ENCODE data around the gene NRCAM.
A peak's percentile ranks its signal among the peaks of the same experiment; 100 is the strongest.

The NRCAM gene

GRCh38 chr7:108291791-108292440 is 164.3 kb downstream of the NRCAM start:
- peak overlapping the region; percentile 73 for H3K27ac ChIP-seq (ENCODE audit: low read depth, low read length)

GRCh38 chr7:108291152-108291508 is 165.1 kb downstream of the NRCAM start:
- peaks cover 37% of the 10 kb centered on the region for H3K4me1 ChIP-seq (ENCODE audit: control insufficient read depth, insufficient read depth, low read length, unreplicated experiment)

More at GRCh38 chr7:108291791-108292440, 164.3 kb downstream of the NRCAM start:
- Histone ChIP-seq H3K27me3 (ENCODE audit: insufficient read depth, low read length) (no peaks in the 10 kb centered on the region), H3K4me1 (ENCODE audit: control insufficient read depth, insufficient read depth, low read length, unreplicated experiment) (peaks cover 37% of the 10 kb centered on the region), H2AFZ (ENCODE audit: low read length, unreplicated experiment) (peak overlapping the region; percentile 29), H3K79me2 (ENCODE audit: control insufficient read depth, insufficient read depth, low read length, unreplicated experiment) (no peaks in the 10 kb centered on the region), H3K4me3 (ENCODE audit: low read depth, low read length) (0 out of 2 replicates have a peak overlapping the region, but pooled peaks have one; percentile 5), H3K36me3 (ENCODE audit: insufficient read depth, low read length) (no peaks in the 10 kb centered on the region)

DNA sequence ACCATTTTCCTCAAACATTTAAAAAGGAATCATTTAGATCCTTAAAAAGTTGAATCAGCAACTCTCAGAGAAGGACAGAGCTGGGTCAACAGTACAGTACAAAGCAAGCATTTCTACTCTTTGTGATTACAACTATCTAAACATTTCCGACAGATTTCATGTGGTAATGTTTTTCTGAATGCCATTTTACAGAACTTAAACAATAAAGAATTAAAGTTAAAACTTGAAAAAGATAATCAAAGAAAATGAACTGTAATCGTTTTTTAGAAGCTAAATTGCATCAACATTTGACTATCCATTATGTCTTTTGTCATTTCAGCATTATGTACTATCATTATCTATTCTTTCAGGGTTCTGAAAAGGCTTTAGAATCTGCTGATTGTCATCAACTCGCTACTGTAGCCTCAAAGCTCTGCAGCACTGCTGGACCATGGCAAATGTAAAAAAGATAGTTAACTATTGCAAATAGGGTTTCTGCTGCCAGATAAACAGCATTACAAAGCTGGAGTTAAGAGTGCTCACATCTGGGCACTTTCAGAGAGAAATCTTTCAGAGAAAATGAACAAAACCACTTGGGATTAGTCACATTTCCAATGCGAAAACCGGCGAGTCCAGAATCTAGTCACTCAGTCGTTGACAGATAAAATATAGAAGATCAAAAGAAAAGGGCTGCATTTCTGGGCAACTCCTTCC is 165.6 kb downstream of the NRCAM start:
- H3K4me3 ChIP-seq (ENCODE audit: low read depth, low read length), result no peak overlapping the region; the same call in 1 of the 2 replicates
- H3K36me3 ChIP-seq (ENCODE audit: insufficient read depth, low read length), result no peaks in the 10 kb centered on the region
- H3K79me2 ChIP-seq (ENCODE audit: control insufficient read depth, insufficient read depth, low read length, unreplicated experiment), result no peaks in the 10 kb centered on the region
- peaks cover 37% of the 10 kb centered on the region for H3K4me1 ChIP-seq (ENCODE audit: control insufficient read depth, insufficient read depth, low read length, unreplicated experiment)
- no peak overlapping the region for H3K27ac ChIP-seq (ENCODE audit: low read depth, low read length)
- H2AFZ ChIP-seq (ENCODE audit: low read length, unreplicated experiment), result no peak overlapping the region
- H3K27me3 ChIP-seq (ENCODE audit: insufficient read depth, low read length), result no peaks in the 10 kb centered on the region

More at GRCh38 chr7:108291152-108291508, 165.1 kb downstream of the NRCAM start:
- H3K27me3 ChIP-seq (ENCODE audit: insufficient read depth, low read length), result no peaks in the 10 kb centered on the region
- H3K27ac ChIP-seq (ENCODE audit: low read depth, low read length), result 0 out of 2 replicates have a peak overlapping the region, but pooled peaks have one; percentile 3
- H3K79me2 ChIP-seq (ENCODE audit: control insufficient read depth, insufficient read depth, low read length, unreplicated experiment), result no peaks in the 10 kb centered on the region
- no peak overlapping the region for H2AFZ ChIP-seq (ENCODE audit: low read length, unreplicated experiment)
- H3K4me3 ChIP-seq (ENCODE audit: low read depth, low read length), result peak overlapping the region; percentile 5; the same call in 1 of the 2 replicates
- H3K36me3 ChIP-seq (ENCODE audit: insufficient read depth, low read length), result no peaks in the 10 kb centered on the region

- no peak overlapping the region for H3K4me3 ChIP-seq (ENCODE audit: low read depth, low read length)
- peaks cover 35% of the 10 kb centered on the region for H3K4me1 ChIP-seq (ENCODE audit: control insufficient read depth, insufficient read depth, low read length, unreplicated experiment)
- no peaks in the 10 kb centered on the region for H3K79me2 ChIP-seq (ENCODE audit: control insufficient read depth, insufficient read depth, low read length, unreplicated experiment)
- H2AFZ ChIP-seq (ENCODE audit: low read length, unreplicated experiment), result no peak overlapping the region
- no peaks in the 10 kb centered on the region for H3K27me3 ChIP-seq (ENCODE audit: insufficient read depth, low read length)
- no peak overlapping the region for H3K27ac ChIP-seq (ENCODE audit: low read depth, low read length)
- no peaks in the 10 kb centered on the region for H3K36me3 ChIP-seq (ENCODE audit: insufficient read depth, low read length)
Observed at GRCh38 chr7:108289852-108290251, 166.4 kb downstream of the NRCAM start.

GRCh38 chr7:108287857-108288256 is 168.4 kb downstream of the NRCAM start:
- Histone ChIP-seq H3K27me3 (ENCODE audit: insufficient read depth, low read length) (no peaks in the 10 kb centered on the region), H3K36me3 (ENCODE audit: insufficient read depth, low read length) (no peaks in the 10 kb centered on the region), H3K79me2 (ENCODE audit: control insufficient read depth, insufficient read depth, low read length, unreplicated experiment) (no peaks in the 10 kb centered on the region), H2AFZ (ENCODE audit: low read length, unreplicated experiment) (no peak overlapping the region), H3K4me1 (ENCODE audit: control insufficient read depth, insufficient read depth, low read length, unreplicated experiment) (peaks cover 22% of the 10 kb centered on the region), H3K4me3 (ENCODE audit: low read depth, low read length) (no peak overlapping the region), H3K27ac (ENCODE audit: low read depth, low read length) (no peak overlapping the region)

DNA sequence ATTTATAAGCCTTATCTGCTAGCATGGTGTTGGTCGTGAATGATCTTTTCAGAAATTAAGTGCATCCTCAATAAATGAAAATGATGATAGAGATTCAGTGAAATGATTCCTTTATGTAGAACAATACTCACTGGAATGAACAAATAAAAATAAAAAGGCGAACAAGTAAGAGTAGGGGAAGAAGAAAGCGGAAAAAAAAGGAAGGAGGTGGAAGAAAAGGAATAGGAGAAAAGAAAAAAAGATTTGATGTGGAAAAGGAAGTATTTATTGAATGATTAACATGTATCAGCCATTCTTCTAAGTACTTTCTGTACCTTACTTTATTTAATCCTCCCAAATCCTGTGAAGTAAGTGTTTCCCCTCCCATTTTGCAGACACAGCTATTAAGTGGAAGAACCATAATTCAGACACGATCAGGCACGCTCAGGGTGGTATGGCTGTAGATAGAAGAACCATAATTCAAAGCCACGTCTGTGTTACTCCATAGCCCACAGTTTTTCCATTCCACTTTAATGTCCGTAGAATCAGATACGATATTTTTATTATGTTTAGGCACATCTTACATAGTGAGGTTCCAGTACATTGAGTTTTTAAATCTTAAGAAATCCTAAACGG is 169.8 kb downstream of the NRCAM start:
- H3K36me3 ChIP-seq (ENCODE audit: insufficient read depth, low read length), result no peaks in the 10 kb centered on the region
- no peaks in the 10 kb centered on the region for H3K27me3 ChIP-seq (ENCODE audit: insufficient read depth, low read length)
- H3K4me3 ChIP-seq (ENCODE audit: low read depth, low read length), result no peak overlapping the region
- H2AFZ ChIP-seq (ENCODE audit: low read length, unreplicated experiment), result no peak overlapping the region
- no peak overlapping the region for H3K27ac ChIP-seq (ENCODE audit: low read depth, low read length)
- H3K79me2 ChIP-seq (ENCODE audit: control insufficient read depth, insufficient read depth, low read length, unreplicated experiment), result no peaks in the 10 kb centered on the region
- H3K4me1 ChIP-seq (ENCODE audit: control insufficient read depth, insufficient read depth, low read length, unreplicated experiment), result peaks cover 14% of the 10 kb centered on the region

- Histone ChIP-seq H3K36me3 (ENCODE audit: insufficient read depth, low read length) (no peaks in the 10 kb centered on the region), H3K4me1 (ENCODE audit: control insufficient read depth, insufficient read depth, low read length, unreplicated experiment) (peaks cover 13% of the 10 kb centered on the region), H3K4me3 (ENCODE audit: low read depth, low read length) (no peak overlapping the region), H3K27me3 (ENCODE audit: insufficient read depth, low read length) (no peaks in the 10 kb centered on the region), H3K27ac (ENCODE audit: low read depth, low read length) (no peak overlapping the region), H3K79me2 (ENCODE audit: control insufficient read depth, insufficient read depth, low read length, unreplicated experiment) (no peaks in the 10 kb centered on the region), H2AFZ (ENCODE audit: low read length, unreplicated experiment) (no peak overlapping the region)
Observed at GRCh38 chr7:108285778-108286177, 170.5 kb downstream of the NRCAM start.

- H3K27ac ChIP-seq (ENCODE audit: low read depth, low read length), result no peak overlapping the region
Observed at GRCh38 chr7:108285003-108285368, 171.2 kb downstream of the NRCAM start.

GRCh38 chr7:108284349-108285002 is 171.8 kb downstream of the NRCAM start:
- Histone ChIP-seq H3K79me2 (ENCODE audit: control insufficient read depth, insufficient read depth, low read length, unreplicated experiment) (no peaks in the 10 kb centered on the region), H3K4me1 (ENCODE audit: control insufficient read depth, insufficient read depth, low read length, unreplicated experiment) (peaks cover 13% of the 10 kb centered on the region), H2AFZ (ENCODE audit: low read length, unreplicated experiment) (no peak overlapping the region), H3K27ac (ENCODE audit: low read depth, low read length) (no peak overlapping the region), H3K4me3 (ENCODE audit: low read depth, low read length) (no peak overlapping the region), H3K27me3 (ENCODE audit: insufficient read depth, low read length) (no peaks in the 10 kb centered on the region), H3K36me3 (ENCODE audit: insufficient read depth, low read length) (no peaks in the 10 kb centered on the region)

More at GRCh38 chr7:108285003-108285368, 171.2 kb downstream of the NRCAM start:
- no peaks in the 10 kb centered on the region for H3K36me3 ChIP-seq (ENCODE audit: insufficient read depth, low read length)
- H3K4me1 ChIP-seq (ENCODE audit: control insufficient read depth, insufficient read depth, low read length, unreplicated experiment), result peaks cover 13% of the 10 kb centered on the region
- no peaks in the 10 kb centered on the region for H3K79me2 ChIP-seq (ENCODE audit: control insufficient read depth, insufficient read depth, low read length, unreplicated experiment)
- H3K27me3 ChIP-seq (ENCODE audit: insufficient read depth, low read length), result no peaks in the 10 kb centered on the region
- H2AFZ ChIP-seq (ENCODE audit: low read length, unreplicated experiment), result no peak overlapping the region
- no peak overlapping the region for H3K4me3 ChIP-seq (ENCODE audit: low read depth, low read length)

GRCh38 chr7:108283252-108283651 is 173.0 kb downstream of the NRCAM start:
- peaks cover 13% of the 10 kb centered on the region for H3K4me1 ChIP-seq (ENCODE audit: control insufficient read depth, insufficient read depth, low read length, unreplicated experiment)
- no peak overlapping the region for H3K4me3 ChIP-seq (ENCODE audit: low read depth, low read length)
- no peaks in the 10 kb centered on the region for H3K36me3 ChIP-seq (ENCODE audit: insufficient read depth, low read length)
- no peaks in the 10 kb centered on the region for H3K27me3 ChIP-seq (ENCODE audit: insufficient read depth, low read length)
- H3K27ac ChIP-seq (ENCODE audit: low read depth, low read length), result no peak overlapping the region
- no peaks in the 10 kb centered on the region for H3K79me2 ChIP-seq (ENCODE audit: control insufficient read depth, insufficient read depth, low read length, unreplicated experiment)
- no peak overlapping the region for H2AFZ ChIP-seq (ENCODE audit: low read length, unreplicated experiment)
